ENCODE measurements around the gene AMN.

AMN gene

GRCh38 chr14:102943454-102943853, 21.0 kb downstream of the AMN start:
- Histone ChIP-seq H3K9ac (ENCODE audit: low read length) (no peak overlapping the region), H3K4me3 (ENCODE audit: low read length) (no peak overlapping the region), H3K9me3 (ENCODE audit: control insufficient read depth, low read depth, low read length) (no peaks in the 10 kb centered on the region), H3K4me1 (ENCODE audit: control insufficient read depth, low read depth, low read length) (no peaks in the 10 kb centered on the region), H3K27me3 (ENCODE audit: control insufficient read depth, insufficient read depth, low read length) (no peaks in the 10 kb centered on the region), H3K27ac (ENCODE audit: low read length) (no peak overlapping the region), H3K36me3 (ENCODE audit: control insufficient read depth, low read depth, low read length) (peaks cover 61% of the 10 kb centered on the region)

- H3K4me1 ChIP-seq (ENCODE audit: control insufficient read depth, low read depth, low read length): no peaks in the 10 kb centered on the region
- no peak overlapping the region for H3K27ac ChIP-seq (ENCODE audit: low read length)
- no peak overlapping the region for H3K4me3 ChIP-seq (ENCODE audit: low read length)
- H3K36me3 ChIP-seq (ENCODE audit: control insufficient read depth, low read depth, low read length): peaks cover 65% of the 10 kb centered on the region
- no peaks in the 10 kb centered on the region for H3K27me3 ChIP-seq (ENCODE audit: control insufficient read depth, insufficient read depth, low read length)
- no peaks in the 10 kb centered on the region for H3K9me3 ChIP-seq (ENCODE audit: control insufficient read depth, low read depth, low read length)
- no peak overlapping the region for H3K9ac ChIP-seq (ENCODE audit: low read length)
These were observed 21.5 kb downstream of the AMN start for GRCh38 chr14:102943979-102944378.

GRCh38 chr14:102944448-102945330, 22.2 kb downstream of the AMN start:
- no peaks in the 10 kb centered on the region for H3K4me1 ChIP-seq (ENCODE audit: control insufficient read depth, low read depth, low read length)
- peaks cover 67% of the 10 kb centered on the region for H3K36me3 ChIP-seq (ENCODE audit: control insufficient read depth, low read depth, low read length)
- no peak overlapping the region for H3K27ac ChIP-seq (ENCODE audit: low read length)

DNA sequence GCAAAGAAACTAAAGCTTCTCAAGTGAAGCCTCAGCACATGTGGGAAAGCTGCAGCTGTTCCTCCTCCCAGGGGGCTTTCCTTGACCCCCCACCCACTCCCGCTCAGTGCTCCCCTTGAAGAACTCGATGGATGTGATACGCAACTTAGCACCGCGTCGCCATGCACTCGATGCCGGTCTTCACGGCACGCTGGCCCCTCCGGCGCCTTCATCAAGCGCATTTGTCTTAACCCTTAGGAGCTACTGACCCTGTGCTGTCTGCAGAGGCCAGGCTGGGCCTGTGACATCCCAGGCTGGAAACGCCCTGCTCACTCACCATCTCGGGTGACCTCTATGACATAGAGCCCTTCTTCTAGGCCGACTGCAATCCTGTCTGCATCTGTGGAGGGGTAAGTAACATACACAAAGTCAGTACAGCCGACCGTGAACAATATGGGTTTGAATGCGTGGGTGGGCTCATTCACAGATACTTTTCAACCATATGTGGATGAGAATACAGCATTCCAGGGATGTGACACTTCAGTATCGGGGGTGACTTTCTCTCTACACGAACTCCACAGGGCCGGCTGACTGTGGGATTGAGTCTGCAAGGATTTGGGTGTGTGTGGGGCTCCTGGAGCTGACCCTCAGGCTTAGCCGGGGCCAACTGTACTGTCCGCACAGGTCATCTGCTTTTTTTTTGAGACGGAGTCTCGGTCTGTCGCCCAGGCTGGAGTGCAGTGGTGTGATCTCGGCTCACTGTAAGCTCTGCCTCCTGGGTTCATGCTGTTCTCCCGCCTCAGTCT, 23.1 kb downstream of the AMN start:
- H3K4me3 ChIP-seq (ENCODE audit: low read length): no peak overlapping the region
- no peaks in the 10 kb centered on the region for H3K4me1 ChIP-seq (ENCODE audit: control insufficient read depth, low read depth, low read length)
- H3K27me3 ChIP-seq (ENCODE audit: control insufficient read depth, insufficient read depth, low read length): no peaks in the 10 kb centered on the region
- H3K9me3 ChIP-seq (ENCODE audit: control insufficient read depth, low read depth, low read length): no peaks in the 10 kb centered on the region
- no peak overlapping the region for H3K27ac ChIP-seq (ENCODE audit: low read length)
- H3K9ac ChIP-seq (ENCODE audit: low read length): no peak overlapping the region
- peaks cover 67% of the 10 kb centered on the region for H3K36me3 ChIP-seq (ENCODE audit: control insufficient read depth, low read depth, low read length)

More at GRCh38 chr14:102944448-102945330, 22.2 kb downstream of the AMN start:
- Histone ChIP-seq H3K27me3 (ENCODE audit: control insufficient read depth, insufficient read depth, low read length) (no peaks in the 10 kb centered on the region), H3K9ac (ENCODE audit: low read length) (no peak overlapping the region), H3K4me3 (ENCODE audit: low read length) (no peak overlapping the region), H3K9me3 (ENCODE audit: control insufficient read depth, low read depth, low read length) (no peaks in the 10 kb centered on the region)

DNA sequence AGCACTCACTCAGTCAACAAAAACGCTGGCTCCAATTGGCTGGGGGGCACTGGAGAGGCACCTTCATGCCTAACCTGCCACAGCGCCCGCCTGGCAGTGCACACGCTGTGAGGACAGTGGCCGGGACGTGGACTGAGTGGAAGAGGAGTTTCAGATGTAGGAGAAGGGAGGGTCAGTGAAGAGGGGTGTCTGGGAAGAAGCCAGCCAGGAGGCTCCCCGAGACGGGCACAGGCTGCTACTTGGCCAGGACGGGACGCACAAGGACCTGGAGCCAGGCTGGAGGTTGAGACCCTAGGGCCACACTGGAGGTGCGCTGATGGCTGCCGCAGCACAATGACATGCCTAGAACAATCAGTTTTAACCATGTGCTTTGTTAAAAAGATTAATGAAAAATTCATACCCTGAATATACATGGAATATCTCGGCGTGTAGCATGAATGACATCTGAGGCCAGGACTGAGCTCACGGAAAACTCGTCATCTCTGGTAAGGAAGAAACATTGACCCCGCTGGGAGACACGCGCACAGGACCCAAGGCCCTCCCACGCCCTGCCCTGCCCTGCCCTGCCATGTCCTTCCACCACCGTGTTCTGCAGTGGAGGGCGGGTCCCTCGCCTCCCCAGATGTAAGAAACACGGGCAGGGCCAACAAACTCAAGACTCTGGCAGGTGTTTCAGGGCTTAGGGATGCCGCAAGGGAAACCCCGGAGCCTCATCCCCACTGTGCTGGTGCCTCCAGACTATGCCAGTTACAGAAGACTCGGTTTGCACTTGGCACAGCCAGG, 25.0 kb downstream of the AMN start:
- no peak overlapping the region for H3K4me3 ChIP-seq (ENCODE audit: low read length)
- H3K9ac ChIP-seq (ENCODE audit: low read length): no peak overlapping the region
- no peaks in the 10 kb centered on the region for H3K27me3 ChIP-seq (ENCODE audit: control insufficient read depth, insufficient read depth, low read length)
- no peaks in the 10 kb centered on the region for H3K9me3 ChIP-seq (ENCODE audit: control insufficient read depth, low read depth, low read length)
- H3K36me3 ChIP-seq (ENCODE audit: control insufficient read depth, low read depth, low read length): peaks cover 74% of the 10 kb centered on the region
- no peaks in the 10 kb centered on the region for H3K4me1 ChIP-seq (ENCODE audit: control insufficient read depth, low read depth, low read length)
- H3K27ac ChIP-seq (ENCODE audit: low read length): no peak overlapping the region

GRCh38 chr14:102948698-102949061, 26.2 kb downstream of the AMN start:
- Histone ChIP-seq H3K36me3 (ENCODE audit: control insufficient read depth, low read depth, low read length) (peaks cover 78% of the 10 kb centered on the region), H3K9ac (ENCODE audit: low read length) (no peak overlapping the region), H3K27ac (ENCODE audit: low read length) (no peak overlapping the region), H3K9me3 (ENCODE audit: control insufficient read depth, low read depth, low read length) (no peaks in the 10 kb centered on the region), H3K27me3 (ENCODE audit: control insufficient read depth, insufficient read depth, low read length) (no peaks in the 10 kb centered on the region), H3K4me1 (ENCODE audit: control insufficient read depth, low read depth, low read length) (no peaks in the 10 kb centered on the region), H3K4me3 (ENCODE audit: low read length) (no peak overlapping the region)

DNA sequence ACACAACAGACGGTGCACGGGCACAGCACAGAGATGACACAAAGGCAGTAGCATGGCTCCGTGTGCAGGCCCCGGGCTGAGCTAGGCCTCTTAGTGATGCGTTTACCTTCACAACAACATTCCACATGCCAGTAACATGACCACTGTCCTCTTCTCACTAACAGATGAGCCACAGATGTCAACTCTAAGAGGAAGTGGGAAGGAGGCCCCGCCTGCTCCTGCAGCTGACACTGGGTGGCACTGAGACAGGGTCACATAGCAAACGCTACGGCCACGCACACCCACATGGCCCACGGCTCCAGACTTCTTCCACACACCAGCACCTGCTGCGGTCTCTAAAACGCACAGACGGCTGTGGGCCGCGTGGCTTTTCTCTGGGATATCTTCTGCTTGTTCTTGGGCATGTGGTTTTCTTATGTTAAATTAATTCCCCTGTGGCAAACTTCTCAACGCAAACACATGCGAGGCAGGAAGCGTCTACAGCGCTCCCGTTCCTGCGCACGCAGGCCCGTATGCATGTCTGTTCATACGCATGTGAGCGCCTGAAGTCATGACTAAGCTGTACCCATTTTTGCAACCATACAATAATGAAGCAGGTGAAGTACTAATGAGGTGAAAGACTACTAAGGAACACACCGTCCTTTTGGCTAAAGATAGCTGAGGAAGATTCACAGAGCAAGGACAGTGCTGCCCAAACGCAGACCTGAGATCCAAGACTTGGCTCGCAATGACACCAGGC, 26.8 kb downstream of the AMN start:
- Histone ChIP-seq H3K4me1 (ENCODE audit: control insufficient read depth, low read depth, low read length) (no peaks in the 10 kb centered on the region), H3K9me3 (ENCODE audit: control insufficient read depth, low read depth, low read length) (no peaks in the 10 kb centered on the region), H3K27ac (ENCODE audit: low read length) (no peak overlapping the region), H3K4me3 (ENCODE audit: low read length) (no peak overlapping the region), H3K9ac (ENCODE audit: low read length) (no peak overlapping the region), H3K36me3 (ENCODE audit: control insufficient read depth, low read depth, low read length) (peaks cover 76% of the 10 kb centered on the region), H3K27me3 (ENCODE audit: control insufficient read depth, insufficient read depth, low read length) (no peaks in the 10 kb centered on the region)

DNA sequence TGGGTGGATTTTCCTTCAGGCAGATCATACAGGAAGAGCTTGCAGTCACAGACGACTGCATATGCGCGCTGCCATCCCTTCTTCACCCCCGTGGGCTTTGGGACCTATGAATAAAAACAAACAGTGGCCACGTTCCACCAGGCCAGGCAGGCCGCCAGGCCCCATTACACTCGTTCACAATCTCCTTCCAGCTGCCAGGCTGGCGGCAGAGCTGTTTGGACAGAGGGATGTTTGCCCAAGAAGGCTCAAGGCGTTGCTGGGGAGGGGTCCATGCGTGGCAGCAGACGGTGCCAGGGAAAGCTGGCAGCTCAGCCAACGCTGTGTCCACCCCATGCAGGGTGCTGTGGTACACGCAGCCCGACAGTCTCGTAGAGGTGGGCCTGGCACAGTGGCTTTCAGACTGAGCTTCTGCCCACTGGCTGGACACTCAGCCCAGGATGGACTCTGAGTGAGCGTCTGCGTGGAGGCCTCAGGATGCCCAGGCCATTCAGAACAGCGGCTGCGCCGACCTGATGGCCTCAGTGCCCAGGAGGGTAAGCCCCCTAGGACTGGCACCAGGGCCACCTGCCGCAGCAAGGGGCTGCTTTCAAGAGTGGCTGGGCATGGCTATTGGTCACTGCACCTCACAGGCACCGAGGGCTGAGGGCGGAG, 27.5 kb downstream of the AMN start:
- Histone ChIP-seq H3K4me3 (ENCODE audit: low read length) (no peak overlapping the region), H3K9ac (ENCODE audit: low read length) (no peak overlapping the region), H3K9me3 (ENCODE audit: control insufficient read depth, low read depth, low read length) (no peaks in the 10 kb centered on the region), H3K27ac (ENCODE audit: low read length) (no peak overlapping the region), H3K27me3 (ENCODE audit: control insufficient read depth, insufficient read depth, low read length) (no peaks in the 10 kb centered on the region), H3K4me1 (ENCODE audit: control insufficient read depth, low read depth, low read length) (no peaks in the 10 kb centered on the region), H3K36me3 (ENCODE audit: control insufficient read depth, low read depth, low read length) (peaks cover 77% of the 10 kb centered on the region)

- H3K9ac ChIP-seq (ENCODE audit: low read length): no peak overlapping the region
- H3K4me1 ChIP-seq (ENCODE audit: control insufficient read depth, low read depth, low read length): no peaks in the 10 kb centered on the region
- peaks cover 70% of the 10 kb centered on the region for H3K36me3 ChIP-seq (ENCODE audit: control insufficient read depth, low read depth, low read length)
- H3K27ac ChIP-seq (ENCODE audit: low read length): no peak overlapping the region
- no peaks in the 10 kb centered on the region for H3K27me3 ChIP-seq (ENCODE audit: control insufficient read depth, insufficient read depth, low read length)
- no peak overlapping the region for H3K4me3 ChIP-seq (ENCODE audit: low read length)
- no peaks in the 10 kb centered on the region for H3K9me3 ChIP-seq (ENCODE audit: control insufficient read depth, low read depth, low read length)
These were observed 28.6 kb downstream of the AMN start for GRCh38 chr14:102951034-102951433.

DNA sequence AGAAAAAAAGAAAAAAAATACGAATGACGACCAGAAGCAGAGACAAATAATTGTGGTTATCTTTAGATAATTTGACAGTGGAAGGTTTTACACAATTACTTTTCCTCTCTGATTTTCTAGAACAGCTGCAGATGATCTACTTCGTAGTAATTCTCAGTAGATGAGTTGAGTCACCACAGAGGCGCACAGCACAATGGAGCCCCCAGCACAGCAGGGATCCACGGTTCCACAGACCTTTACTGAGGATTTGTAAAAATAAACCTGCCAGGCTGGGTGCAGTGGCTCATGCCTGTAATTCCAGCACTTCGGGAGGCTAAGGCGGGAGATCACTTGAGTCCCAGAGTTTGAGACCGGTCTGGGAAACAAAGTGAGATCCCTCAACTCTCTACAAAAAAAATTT, 29.3 kb downstream of the AMN start:
- no peaks in the 10 kb centered on the region for H3K9me3 ChIP-seq (ENCODE audit: control insufficient read depth, low read depth, low read length)
- no peaks in the 10 kb centered on the region for H3K4me1 ChIP-seq (ENCODE audit: control insufficient read depth, low read depth, low read length)
- no peak overlapping the region for H3K27ac ChIP-seq (ENCODE audit: low read length)
- H3K36me3 ChIP-seq (ENCODE audit: control insufficient read depth, low read depth, low read length): peaks cover 64% of the 10 kb centered on the region
- no peak overlapping the region for H3K9ac ChIP-seq (ENCODE audit: low read length)
- no peaks in the 10 kb centered on the region for H3K27me3 ChIP-seq (ENCODE audit: control insufficient read depth, insufficient read depth, low read length)
- no peak overlapping the region for H3K4me3 ChIP-seq (ENCODE audit: low read length)
